Nephron (organoid): ENCODE data around the gene PRR36.

Source experiments
- H3K27ac Mint-ChIP-seq, 3 experiments: 2 replicates each; pipeline ENCODE4 v1.8.0; 2020; ENCODE audit warnings: mixed read lengths in 3 of 3, mild to moderate bottlenecking in 2 of 3, moderate library complexity in 1 of 3
- H3K27me3 Mint-ChIP-seq: 2 replicates; pipeline ENCODE4 v1.8.0; 2021; ENCODE audit warnings: low read depth, mild to moderate bottlenecking, moderate library complexity, mixed read lengths
- H3K36me3 Mint-ChIP-seq: 2 replicates; pipeline ENCODE4 v1.8.0; 2020; ENCODE audit warnings: low read depth, mixed read lengths
- H3K4me1 Mint-ChIP-seq: 2 replicates; pipeline ENCODE4 v1.8.0; 2020; ENCODE audit warnings: mixed read lengths
- H3K4me3 Mint-ChIP-seq, 3 experiments: 2 replicates each; pipeline ENCODE4 v1.8.0; 2020; ENCODE audit warnings: mild to moderate bottlenecking in 3 of 3, mixed read lengths in 3 of 3, moderate library complexity in 2 of 3
- H3K9me3 Mint-ChIP-seq: 2 replicates; pipeline ENCODE4 v1.8.0; 2020; ENCODE audit warnings: mixed read lengths
- TF ChIP-seq, protein P1 (sequence below), 3 experiments: fragments of 200-600 bp; sonication (generic); IDR thresholded peaks; one replicate each; pipeline ENCODE4 v1.5.0; 2021; ENCODE audit warnings: antibody characterized with exemption in 3 of 3; ENCODE audit not compliant: unreplicated experiment in 3 of 3

Gene PRR36

DNA sequence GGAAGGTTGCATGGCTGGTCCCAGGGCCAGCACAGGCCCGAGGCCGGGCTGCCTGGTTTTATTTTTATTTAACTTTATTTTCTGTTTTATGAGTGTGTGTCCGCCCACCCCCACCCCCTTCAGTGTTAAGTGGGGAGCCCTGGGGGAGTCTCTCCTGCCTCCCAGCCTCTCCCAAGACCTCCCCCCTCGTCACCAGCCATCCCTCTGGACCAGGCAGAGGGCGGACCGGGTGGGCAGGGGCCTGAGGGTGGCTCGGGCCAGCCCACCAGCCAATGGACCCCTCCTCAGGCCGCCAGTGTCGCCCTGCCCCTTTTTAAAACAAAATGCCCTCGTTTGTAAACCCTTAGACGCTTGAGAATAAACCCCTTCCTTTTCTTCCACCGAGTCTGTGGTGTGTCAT is 39.9 kb upstream of the PRR36 start:
- Mint-ChIP-seq H3K9me3 (no peaks in the 10 kb centered on the region), H3K27me3 (peaks cover 46% of the 10 kb centered on the region)

DNA sequence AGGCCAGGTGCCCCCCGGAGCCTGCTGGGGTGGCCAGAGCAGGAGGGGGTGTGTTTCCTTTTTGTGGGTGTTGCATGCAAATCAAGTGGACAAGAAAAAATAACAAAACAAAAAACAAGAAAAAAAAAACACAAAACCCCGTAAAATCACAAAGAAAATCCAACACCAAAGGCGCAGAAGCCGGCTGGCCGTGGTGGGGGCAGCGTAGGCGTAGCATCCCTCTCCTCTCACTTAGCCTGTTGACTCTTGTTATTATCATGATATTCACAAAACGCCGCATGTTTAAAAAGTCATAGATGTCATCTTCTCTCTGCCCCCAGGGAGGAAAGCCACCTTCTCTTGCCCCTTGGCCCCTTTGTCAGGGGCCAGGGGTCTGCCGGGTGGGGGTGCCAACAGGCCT is 39.5 kb upstream of the PRR36 start:
- Mint-ChIP-seq H3K36me3 (peaks cover 13% of the 10 kb centered on the region), H3K27ac (no peak overlapping the region), H3K4me3 (no peak overlapping the region), H3K9me3 (no peaks in the 10 kb centered on the region), H3K27me3 (peaks cover 45% of the 10 kb centered on the region), H3K4me1 (peaks cover 4% of the 10 kb centered on the region)
- TF ChIP-seq, protein P1, sequence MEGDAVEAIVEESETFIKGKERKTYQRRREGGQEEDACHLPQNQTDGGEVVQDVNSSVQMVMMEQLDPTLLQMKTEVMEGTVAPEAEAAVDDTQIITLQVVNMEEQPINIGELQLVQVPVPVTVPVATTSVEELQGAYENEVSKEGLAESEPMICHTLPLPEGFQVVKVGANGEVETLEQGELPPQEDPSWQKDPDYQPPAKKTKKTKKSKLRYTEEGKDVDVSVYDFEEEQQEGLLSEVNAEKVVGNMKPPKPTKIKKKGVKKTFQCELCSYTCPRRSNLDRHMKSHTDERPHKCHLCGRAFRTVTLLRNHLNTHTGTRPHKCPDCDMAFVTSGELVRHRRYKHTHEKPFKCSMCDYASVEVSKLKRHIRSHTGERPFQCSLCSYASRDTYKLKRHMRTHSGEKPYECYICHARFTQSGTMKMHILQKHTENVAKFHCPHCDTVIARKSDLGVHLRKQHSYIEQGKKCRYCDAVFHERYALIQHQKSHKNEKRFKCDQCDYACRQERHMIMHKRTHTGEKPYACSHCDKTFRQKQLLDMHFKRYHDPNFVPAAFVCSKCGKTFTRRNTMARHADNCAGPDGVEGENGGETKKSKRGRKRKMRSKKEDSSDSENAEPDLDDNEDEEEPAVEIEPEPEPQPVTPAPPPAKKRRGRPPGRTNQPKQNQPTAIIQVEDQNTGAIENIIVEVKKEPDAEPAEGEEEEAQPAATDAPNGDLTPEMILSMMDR (IDR thresholded peaks at IDR 0.05; ENCODE audit: unreplicated experiment in 3 of 3) = no peak

More for the DNA sequence above, 39.9 kb upstream of the PRR36 start:
- Mint-ChIP-seq H3K27ac (no peak overlapping the region), H3K4me3 (no peak overlapping the region), H3K36me3 (peaks cover 13% of the 10 kb centered on the region), H3K4me1 (peaks cover 4% of the 10 kb centered on the region)
- TF ChIP-seq, protein P1 (IDR thresholded peaks at IDR 0.05; ENCODE audit: unreplicated experiment in 3 of 3) = no peak

DNA sequence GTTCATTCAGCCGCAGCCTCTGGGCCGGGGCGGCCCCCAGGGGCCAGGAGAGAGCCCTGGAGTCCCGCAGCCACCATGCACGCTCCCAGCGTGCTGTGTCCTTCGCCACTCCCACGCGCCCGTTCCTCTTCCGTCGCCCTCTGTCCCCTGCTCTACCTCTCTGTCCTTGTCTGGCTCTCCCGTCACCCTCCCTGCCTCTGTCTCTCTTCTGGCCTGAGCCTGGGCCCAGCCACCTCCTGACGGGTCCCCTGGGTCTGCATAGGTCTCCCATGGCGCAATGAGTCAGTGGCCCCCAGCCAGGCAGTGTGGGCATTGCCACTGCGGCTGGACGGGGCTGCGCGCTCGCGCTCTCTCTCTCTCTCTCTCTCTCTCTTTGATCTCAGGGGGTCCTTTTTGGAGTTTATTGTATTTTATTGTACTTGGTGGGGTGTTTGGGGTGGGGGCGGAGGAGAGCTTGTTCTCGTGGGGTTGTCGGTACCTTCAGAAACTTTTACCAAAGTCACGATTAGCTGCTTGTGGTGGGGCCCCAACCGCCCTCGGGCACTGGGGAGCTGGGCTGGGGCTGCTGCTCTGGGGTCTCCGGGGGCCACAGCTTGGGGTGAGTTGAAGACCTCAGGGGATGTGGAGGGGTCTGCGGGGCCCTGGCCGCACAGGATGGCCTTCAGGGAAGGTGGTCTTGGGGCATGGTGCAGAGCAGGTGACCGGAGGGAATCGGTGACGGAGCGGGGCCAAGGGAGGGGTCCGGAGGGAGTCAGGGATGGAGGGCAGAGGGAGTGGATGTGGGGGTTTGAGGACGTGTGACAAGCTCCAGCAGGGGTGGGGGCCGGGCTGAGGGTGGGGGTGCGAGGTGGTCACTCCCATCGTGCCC is 38.7 kb upstream of the PRR36 start:
- H3K36me3 Mint-ChIP-seq = peaks cover 13% of the 10 kb centered on the region
- H3K27ac Mint-ChIP-seq = no peak overlapping the region
- peaks cover 4% of the 10 kb centered on the region for H3K4me1 Mint-ChIP-seq
- H3K27me3 Mint-ChIP-seq = peaks cover 38% of the 10 kb centered on the region
- TF ChIP-seq, protein P1 (IDR thresholded peaks at IDR 0.05; ENCODE audit: unreplicated experiment in 3 of 3) = no peak
- H3K4me3 Mint-ChIP-seq = peak overlapping the region in 1 of 3 experiments; percentile 7
- no peaks in the 10 kb centered on the region for H3K9me3 Mint-ChIP-seq

DNA sequence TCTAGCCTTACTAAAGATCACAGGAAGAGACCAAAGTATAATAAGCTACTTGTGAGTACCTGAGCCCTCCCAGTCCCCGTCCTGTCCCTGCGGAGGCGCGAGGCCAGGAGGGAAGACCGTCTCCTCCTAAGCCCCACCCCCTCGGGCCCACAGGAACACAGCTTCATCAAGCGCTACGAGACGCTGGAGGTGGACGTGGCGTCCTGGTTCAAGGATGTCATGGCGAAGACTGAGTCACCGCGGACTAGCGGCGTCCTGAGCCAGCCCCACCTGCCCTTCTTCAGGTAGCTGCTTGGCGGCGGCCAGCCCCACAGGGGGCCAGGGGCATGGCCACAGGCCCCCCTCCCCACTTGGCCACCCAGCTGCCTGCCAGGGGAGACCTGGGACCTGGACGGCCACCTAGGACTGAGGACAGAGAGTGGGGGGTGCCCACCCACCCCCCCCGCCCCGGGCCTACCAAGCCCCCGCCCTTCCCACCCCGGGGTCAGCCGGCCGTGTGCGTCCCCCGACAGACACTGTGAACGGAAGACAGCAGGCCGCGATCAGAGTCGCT is 38.0 kb upstream of the PRR36 start:
- Mint-ChIP-seq H3K36me3 (peaks cover 13% of the 10 kb centered on the region), H3K4me1 (peaks cover 4% of the 10 kb centered on the region), H3K4me3 (no peak overlapping the region), H3K9me3 (no peaks in the 10 kb centered on the region), H3K27ac (no peak overlapping the region), H3K27me3 (peaks cover 34% of the 10 kb centered on the region)
- TF ChIP-seq, protein P1 (IDR thresholded peaks at IDR 0.05; ENCODE audit: unreplicated experiment in 3 of 3) = no peak

DNA sequence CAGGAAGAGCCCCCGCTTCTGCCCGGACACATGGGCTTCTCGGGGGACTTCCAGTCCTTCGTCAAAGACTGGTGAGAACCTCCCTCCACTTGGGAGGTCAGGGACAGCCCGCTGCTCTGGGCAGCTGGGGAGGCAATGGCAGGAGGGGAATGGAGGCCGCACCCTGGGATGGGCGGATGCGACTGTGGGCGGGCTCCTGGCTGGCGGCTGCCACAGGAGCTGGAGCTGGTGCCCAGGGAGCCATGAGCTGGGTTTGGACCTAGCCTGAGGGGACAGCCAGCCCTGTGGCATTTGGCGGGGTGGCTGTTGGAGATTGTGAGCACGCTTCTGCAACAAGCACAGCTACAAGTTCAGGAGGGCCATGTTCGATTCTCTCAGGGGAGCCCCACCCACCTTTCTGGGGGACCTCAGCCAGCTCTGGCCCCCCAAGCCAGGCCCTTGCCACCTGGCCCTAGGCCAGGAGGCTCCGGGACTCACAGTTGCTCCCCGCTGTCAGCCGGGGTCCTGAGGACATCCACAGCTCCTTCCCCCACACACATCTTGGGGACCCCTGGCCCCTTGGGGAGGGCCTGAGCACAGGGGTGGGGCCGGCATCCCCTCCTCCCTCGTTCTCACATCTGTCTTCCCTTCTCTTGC is 37.4 kb upstream of the PRR36 start:
- Mint-ChIP-seq H3K27ac (no peak overlapping the region), H3K36me3 (peaks cover 13% of the 10 kb centered on the region), H3K4me3 (no peak overlapping the region), H3K4me1 (no peaks in the 10 kb centered on the region), H3K9me3 (no peaks in the 10 kb centered on the region), H3K27me3 (peaks cover 28% of the 10 kb centered on the region)
- TF ChIP-seq, protein P1 (IDR thresholded peaks at IDR 0.05; ENCODE audit: unreplicated experiment in 3 of 3) = no peak
